ENCODE measurements around the gene DUS1L.

The DUS1L gene

DNA sequence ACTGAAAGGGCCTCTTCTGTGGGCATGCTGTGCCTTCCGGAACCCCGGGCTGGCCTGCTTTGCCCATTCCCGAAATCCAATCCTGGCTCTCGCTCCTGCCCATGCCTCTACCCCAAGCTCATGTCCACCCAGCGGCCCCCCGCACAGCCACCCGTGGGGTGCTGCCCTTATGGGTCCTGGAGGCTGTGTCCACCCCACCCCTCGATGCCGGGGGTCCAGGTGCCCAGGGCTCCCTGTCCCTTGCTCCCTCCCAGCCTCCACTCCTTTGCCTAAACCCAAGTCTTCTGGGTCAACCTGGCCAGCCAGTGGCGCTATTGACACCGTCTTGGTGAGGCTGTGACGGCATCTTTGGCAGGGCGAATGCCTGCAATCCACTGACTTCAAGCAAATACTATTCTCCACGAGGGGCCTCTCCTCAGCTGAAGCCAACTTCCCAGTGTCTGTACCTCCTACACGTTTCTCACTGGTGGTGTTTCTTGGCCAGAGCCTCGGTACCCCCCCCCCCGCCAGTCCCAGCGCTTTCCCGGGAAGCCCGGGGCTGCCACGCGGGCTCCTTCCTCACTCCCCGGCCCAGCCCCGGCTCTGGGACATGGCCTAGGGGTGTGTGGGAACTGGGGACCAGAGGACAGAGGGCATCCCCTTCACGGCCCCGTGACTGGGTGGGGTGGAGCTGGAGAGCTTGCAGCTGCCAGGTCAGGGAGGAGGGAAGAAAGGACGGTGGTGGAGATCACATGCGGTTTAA is 12.2 kb upstream of the DUS1L start:
- no peak for DNase-seq (ENCODE audit: low read depth in 4 of 4, low spot score in 1 of 4)

DNA sequence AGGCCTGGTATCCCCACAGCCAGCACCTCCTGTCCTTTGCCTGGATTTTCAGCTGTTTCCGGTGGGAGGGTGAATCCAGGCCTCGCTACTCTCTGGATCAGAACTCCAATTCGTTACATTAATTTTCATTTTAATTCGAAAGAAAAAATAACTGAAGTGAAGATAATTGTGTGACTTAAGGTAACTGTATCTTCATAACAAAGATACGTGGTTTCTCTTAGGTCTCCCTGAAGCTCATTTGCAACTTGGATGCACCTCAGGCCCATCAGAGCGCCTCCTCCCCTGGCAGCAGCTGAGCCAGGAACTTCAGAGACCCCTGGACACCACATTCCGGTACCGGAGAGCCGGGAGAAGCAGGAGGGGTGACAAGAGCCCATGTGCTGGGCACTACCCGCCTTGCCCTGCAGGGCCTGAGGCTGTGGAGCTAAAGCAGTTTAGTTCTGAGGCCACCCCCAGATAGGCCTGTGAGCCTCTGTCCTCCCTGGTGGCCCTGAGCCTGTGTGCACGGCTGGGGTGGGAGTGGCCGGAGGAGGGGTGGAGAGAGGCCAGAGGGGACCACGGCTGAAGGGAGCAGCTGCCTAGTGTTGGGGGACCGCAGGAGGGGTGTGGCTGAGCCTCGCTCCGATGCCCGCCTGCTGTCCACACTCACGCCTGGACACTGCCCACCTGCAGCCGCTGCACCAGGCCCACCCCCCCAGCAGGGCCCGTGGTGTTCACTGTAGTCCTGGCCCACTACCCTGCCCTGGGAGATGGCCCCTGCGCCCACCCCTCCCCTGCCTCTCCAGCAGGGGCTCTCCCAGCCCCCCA is 11.4 kb upstream of the DUS1L start:
- no peak for DNase-seq (ENCODE audit: low read depth in 4 of 4, low spot score in 1 of 4)

DNA sequence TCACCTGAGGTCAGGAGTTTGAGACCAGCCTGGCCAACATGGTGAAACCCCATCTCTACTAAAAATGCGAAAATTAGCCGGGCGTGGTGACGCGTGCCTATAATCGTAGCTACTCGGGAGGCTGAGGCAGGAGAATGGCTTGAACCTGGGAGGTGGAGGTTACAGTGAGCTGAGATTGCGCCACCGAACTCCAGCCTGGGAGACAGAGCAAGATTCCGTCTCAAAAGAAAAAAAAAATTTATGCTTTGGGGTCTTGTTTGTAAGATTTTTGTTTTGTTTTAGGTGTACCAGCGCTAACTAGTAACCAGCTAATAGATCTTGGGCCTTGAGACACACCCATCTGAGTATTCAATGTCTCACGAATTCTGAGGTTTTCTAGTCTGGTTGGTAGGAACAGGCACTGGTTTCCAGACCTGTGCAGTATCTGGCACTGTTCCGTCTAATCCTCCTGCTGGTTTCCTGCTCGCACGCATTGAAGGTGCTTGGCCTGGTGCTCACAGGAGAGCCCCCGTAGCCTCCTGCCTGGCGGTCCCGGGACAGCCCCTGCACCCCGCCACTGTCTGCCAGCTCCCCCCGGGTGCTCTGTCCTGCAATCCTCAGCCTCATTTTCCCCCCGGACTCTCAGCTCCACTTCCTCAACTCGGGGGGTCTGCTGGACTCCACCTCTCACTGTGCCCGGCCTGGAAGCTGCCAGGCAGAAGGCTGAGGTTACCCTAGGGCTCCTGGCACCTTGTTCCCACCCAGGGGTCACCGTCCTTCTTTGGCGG is 10.6 kb upstream of the DUS1L start:
- no peak for DNase-seq (ENCODE audit: low read depth in 4 of 4, low spot score in 1 of 4)

DNA sequence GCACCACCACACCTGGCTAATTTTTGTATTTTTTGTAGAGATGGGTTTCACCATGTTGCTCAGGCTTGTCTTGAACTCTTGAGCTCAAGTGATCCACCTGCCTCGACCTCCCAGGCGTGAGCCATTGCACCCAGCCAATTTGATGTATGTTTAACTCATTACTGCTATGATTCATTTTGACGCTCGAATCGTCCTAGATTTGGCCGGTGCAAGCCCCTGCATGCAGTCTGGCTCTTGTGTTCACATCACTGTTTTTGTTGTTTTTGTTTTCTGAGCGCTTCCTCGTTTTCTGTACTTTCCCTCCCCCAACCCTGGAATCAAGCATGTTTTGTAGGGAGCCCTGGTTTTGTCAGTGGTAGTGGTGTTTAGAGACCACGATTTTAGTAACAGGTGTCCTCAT is 7.8 kb upstream of the DUS1L start:
- DNase-seq (ENCODE audit: low read depth in 4 of 4, low spot score in 1 of 4), result no peak

DNA sequence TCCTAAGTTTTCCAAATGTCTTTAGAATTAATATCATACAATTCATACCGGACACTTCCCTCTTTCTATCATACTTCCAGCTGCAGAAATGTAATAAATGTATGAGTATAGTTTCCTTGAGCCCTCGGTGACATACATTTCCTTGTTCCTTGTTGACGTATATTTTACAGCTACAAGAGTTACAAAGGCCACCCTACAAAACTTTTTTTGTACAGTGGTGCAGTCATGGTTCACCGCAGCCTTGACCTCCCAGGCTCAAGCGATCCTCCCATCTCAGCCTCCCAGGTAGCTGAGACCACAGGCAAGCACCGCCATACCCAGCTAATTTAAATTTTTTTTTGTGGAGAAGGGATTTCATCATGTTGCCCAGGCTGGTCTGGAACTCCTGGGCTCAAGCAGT is 7.2 kb upstream of the DUS1L start:
- no peak for DNase-seq (ENCODE audit: low read depth in 4 of 4, low spot score in 1 of 4)

DNA sequence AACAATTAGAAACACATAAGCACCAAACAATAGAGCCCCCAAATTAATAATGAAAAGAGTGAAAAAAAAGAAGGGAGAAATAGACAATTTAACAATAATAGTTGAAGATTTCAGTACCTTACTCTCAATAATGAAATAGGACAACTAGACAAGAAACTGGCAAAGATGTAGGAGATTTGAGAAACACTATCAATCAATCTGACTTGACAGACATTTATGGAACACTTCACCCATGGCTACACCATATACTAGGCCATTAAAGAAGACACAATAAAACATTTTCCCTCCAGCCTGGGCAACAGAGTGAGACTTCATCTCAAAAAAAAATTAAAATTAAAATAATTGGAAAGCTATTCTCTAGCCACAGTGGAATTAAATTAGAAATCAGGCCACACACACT is 5.0 kb upstream of the DUS1L start:
- no peak for DNase-seq (ENCODE audit: low read depth in 4 of 4, low spot score in 1 of 4)

DNA sequence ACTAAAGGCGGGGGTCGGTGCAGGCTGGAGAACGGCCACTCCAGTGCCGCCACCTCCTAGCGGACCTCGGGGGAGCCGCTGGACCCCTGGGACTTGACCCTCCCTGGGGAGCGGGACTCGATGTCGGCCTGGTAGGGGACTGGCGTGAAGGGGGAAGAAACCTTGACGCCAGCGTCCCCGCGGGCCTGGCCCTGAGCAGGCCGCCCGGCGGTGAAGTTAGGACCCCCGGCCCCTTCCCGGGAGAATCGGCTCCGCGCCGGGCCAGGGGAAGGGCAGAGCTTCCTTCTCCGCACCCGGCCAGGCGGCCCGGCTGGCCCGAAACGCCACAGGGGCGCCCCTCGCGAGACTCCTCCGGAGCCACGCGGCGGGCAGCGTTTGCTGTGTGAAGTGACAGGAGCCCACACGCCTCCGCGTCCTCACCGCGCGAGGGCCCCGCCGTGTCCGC is 389 bp downstream of the DUS1L start:
- no peak for DNase-seq (ENCODE audit: low read depth in 4 of 4, low spot score in 1 of 4)

DNA sequence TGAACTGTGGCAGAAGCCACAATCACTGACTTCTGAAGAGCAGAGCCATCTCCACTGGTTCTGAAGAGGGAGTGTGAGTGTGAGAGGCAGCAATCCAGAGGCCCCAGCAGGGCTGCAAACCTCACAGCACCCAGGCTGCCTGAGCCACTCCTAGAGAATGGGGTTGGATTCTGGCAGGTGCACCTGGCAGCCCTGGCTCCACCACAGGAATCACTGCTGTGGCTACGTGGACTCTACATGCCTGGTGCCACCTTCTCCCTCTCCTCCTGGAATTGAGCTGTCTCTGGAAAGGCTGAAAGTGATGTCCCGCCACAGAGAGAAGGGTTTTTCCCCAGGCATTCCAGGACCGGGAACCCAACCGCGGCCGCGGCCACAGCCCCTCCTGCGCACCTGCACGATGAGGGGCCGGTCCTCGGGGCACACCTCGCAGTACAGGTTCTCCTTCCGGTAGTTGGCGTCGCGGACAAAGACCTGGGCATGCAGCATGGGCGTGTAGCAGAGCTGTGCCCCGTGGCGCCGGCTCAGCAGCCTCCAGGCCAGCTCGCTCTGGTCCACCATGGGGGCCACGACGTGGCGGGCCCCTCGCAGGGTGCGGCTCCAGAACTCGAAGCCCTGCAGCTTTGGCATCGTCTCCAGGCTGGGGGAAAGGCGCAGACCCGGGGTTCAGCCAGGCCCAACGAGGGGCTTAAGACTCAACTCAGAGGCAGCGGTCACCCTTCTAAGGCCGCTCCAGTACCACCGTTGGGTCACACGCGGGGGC is 991 bp downstream of the DUS1L start:
- DNase-seq (ENCODE audit: low read depth in 4 of 4, low spot score in 1 of 4), result no peak

DNA sequence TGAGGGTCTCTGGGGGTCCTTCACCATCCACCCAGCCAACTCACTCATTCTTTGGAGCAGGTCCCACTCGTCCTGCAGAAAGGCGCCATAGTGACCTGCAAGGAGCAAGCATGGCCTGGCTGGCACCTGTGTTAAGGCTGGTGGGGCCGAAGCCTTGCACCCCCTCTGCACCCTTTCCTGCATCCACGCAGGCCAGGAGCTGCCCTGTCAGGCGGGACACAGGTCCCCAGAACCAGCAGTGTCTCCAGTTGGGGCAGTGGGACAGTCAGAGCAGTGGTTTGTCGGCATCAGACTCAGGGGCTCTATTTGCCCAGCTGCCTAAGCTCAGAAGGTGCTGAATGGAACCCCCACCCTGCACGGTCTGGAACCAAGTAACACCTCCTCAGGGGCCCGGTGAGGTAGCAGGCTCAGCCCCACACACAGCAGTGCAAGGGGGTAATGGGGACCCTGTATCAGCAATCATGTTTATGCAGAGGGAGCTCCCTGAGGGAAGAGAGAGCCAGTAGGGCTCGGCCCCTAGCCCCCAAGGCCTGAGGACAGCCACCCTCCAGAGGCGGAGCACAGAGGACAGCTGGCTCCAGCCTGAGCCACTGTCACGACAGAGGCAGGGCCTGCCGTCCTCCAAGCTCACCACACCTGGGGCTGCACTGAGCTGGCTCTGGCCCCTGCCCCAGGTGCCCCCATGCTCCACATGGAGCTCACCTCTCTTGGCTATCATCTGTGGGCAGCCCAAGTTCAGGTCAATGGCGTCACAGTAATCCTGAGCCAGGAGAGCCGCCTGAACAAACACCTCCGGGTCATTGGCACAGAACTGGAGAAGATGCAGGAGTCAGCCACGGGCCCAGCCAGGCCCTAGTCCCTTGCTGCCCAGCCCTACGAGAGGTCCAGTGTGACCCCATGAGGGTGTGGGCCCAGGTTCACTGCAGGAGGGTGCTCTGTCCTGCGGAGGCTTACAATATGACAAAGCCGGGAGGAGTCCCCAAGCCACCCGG is 1.9 kb downstream of the DUS1L start:
- DNase-seq (ENCODE audit: low read depth in 4 of 4, low spot score in 1 of 4), result no peak

DNA sequence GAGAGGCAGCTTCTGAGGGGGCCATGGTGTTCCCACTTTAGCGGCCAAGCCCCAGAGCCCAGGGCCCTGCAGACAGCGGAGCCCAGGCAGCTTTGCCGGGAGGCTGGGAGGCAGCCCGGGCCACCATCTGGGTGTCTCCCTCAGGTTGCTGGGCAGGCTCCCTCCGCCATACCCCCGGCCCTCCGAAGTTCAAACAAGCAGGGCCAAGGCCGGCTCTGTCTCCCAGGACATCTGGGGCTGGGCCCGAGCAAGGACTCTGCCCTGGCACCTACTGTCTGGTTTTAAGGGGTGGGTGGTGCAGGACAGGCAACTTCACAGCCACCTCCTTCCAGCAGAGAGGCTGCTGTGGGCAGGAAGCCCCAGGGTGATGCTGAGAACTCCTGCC is 2.6 kb downstream of the DUS1L start:
- no peak for DNase-seq (ENCODE audit: low read depth in 4 of 4, low spot score in 1 of 4)

DNA sequence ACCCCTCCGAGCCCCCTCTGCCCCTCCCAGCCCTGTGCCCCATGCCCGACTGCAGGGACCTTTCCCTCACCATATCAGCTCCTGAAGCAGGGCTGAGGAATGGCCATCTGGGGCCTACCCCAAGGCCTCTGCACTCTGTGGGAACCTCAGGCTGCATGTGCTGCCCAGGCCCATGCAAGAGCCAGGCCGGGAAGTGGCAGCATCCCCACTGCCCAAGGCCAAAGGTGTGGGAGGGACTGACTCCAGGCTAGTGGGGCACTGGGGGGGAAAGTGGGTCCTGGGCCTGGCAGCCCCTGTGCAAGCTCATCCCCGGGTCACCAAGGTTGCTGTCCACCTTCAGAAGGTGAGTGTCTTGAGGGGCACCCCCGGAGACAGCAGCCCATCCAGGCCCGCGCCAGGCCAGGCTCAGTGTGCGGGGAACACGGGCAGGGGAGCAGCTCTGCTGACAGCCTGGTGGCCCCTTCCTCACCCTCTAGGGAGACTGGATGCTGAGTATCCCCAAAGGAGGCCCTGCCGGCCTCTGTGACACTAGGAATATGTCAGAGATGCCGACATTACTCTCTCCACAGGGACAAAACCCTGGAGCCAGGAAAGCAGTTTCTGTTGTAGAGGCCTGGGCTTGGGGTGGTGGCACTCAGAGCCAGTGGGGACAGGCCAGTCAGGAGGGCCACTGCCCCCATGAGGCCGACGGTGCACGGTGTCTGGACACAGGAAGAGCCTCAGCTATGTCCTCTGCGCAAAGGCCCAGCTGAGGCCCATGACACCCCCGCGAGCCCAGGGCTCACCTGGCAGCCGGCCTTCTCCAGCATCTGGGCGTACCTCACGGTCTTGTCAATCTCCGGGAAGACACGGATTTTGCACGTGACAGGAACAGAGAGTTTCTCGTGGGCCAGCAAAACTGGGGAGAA is 3.3 kb downstream of the DUS1L start:
- DNase-seq (ENCODE audit: low read depth in 4 of 4, low spot score in 1 of 4), result no peak

DNA sequence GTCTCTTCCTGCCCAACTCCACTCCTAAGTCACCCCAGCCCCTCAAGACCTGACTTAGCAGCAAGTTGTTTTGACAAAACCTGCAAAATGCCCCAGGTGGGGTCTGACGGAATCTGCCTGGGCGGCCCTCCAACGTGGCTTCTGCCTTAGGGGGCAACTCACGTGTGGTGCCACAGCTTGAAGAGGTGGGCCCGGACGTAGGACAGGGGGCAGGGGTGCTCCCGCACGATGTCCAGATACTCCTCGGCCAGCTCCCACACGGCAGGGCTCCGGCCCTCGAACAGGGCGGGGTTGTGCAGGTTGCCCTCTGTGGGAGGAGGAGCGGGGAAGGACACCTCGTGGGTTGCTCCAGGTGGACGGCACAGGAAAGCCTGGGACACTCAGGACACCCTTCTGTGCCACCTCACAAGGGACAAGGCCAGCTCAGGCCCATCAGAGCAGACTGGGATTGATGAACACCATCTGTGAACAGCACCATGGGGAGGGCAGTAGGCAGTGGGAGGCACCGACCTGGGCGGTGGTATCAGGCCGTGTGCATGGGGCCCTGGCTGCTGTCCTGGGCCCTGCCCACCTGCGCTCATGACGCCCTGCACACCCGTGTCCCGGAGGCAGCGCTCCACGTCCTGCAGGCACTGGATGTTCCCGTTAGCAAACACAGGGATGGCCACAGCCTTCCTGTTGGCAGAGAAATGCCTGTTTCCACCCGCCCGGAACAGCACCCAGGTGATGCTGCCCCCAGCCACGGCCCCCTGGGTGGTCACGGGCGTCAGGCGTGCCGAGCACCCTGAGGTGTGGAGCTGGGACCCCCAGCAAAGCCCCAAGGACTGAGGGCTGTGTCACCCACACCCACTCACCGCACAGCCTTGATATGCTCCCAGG is 4.3 kb downstream of the DUS1L start:
- no peak for DNase-seq (ENCODE audit: low read depth in 4 of 4, low spot score in 1 of 4)

DNA sequence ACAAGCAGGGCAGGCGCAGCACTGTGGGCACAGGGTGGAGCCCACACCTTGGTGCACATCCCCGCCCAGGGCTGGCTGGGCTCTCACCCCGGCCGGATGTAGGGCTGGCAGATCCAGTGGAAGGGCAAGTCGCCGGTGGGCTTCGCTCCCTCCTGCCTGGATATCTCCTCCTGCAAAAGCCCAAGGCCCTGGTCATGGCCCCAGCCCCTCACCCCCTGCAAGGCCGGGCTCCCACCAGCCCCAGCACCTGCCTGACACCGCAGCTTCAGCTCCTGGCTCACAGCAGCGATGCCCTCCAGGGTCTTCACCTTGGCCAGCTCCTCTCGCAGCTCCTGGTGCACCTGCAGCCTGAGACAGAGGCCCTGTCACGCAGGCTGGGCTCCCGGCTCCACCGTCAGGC is 5.0 kb downstream of the DUS1L start:
- no peak for DNase-seq (ENCODE audit: low read depth in 4 of 4, low spot score in 1 of 4)

DNA sequence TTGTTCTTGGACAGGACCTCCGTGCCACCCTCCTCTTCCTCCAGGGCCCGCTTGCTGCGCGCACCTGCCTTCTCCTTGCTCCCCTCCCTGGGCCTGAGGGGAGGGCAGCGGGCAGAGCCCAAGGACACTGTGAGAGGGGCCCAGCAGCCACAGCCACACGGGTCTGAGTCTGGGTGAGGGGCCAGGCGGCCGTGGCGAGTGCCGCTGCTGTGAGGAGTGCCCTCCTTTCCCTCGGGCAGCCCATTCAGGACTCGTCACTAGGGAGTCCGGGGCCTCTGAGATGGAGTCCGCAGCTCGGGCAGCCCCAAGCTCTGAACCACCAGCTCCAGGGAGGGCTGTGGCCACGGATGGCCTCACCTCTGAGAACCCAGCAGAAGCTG is 5.6 kb downstream of the DUS1L start:
- no peak for DNase-seq (ENCODE audit: low read depth in 4 of 4, low spot score in 1 of 4)

DNA sequence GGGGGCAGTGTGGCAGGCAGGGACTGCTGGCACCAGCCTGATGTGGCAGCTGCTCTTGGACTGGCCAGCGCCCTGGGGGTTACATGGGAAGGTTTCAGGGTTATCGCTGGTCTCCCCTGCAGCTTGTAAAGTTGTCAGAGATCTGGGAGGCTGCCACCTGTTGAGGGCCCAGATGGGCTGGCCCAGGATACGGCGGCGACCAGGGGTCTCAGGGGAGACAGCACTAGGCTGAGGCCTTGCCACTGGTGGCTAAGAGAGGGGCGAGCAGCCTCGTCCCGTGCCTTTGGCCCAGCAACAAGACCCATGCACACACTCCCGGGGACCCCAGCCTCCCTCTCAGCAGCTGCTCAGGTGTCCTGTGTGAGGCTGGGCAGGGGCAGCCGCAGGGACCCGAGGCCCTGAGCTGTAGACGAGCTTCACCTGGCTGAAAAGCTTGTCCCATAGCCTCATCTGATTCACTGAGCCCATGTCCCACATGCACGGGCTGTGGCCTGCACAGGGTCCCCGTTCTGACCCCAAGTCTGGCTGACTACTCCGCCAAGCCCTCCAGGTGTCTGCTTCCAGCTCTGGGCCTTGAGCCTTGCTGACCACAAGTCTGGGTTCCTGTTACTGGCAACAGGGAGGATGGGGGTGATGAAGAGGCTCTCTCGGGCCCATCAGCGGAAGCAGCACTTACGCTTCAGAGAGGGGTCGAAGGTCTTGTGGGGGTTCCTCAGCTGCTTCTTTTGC is 6.2 kb downstream of the DUS1L start:
- DNase-seq (ENCODE audit: low read depth in 4 of 4, low spot score in 1 of 4), result no peak

DNA sequence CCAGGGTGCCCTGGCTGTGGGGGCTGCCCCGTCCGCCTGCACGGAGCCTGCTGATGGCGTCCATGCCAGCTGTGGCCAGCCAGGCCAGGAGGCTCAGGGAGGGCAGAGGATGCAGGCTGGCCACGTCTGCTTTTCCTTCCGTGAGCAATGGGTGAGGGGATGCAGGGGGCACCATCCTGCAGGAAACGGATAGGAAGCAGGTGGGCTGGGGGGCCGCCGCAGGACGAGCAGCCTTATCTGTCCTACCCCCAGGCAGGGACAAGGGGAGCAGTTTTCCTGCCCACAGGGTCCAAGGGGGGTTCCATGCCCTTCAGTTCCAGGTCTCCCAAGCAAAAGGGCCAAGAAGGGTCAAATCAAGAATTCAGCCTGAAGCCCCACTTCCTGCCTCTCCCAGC is 6.8 kb downstream of the DUS1L start:
- no peak for DNase-seq (ENCODE audit: low read depth in 4 of 4, low spot score in 1 of 4)

DNA sequence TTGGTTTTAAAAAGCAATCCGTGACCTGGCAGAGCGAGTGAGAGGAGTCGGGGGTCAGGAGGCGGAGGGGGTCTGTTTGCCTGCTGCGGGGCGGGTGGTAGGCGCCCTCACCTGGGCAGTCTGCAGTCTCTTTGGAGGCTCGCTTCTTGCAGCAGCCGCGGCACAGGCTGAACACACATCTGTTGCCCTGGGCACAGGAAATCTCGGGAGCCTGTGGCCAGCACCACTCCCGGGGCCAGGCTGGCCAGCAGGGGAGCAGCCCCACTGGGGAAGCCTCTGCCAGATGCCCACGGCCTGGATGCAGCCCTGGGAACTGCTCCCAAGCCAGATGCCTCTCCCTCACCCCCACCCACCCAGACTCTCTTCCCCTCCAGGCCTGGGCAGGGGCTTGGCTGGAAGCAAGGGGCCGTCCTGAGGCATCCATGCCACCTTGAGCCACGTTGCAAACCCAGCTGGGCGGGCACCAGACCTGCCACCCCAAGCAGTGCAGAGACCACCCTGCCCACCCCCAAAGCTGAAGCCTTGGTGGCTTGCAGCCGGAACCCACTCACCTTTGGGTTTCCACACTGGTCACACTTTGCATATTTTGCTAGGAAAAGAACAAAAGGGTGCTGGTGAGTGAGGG is 7.3 kb downstream of the DUS1L start:
- no peak for DNase-seq (ENCODE audit: low read depth in 4 of 4, low spot score in 1 of 4)
